CD4-positive, CD25-positive, alpha-beta regulatory T cell (primary cell): ENCODE results near the gene PFN3. TPM values are rescaled to one million over a fixed set of nuclear protein-coding genes. Genes with fewer than 3 reads are reported as not detected.
A peak's percentile ranks its signal among the peaks of the same experiment; 100 is the strongest.

ENCODE experiments used
- ATAC-seq, 2 donors: fragments of 150-1000 bp; cut with Tn5 transposase; one replicate each; pipeline ENCODE4 v1.10.0; 2021; ENCODE audit warnings: low read depth in 2 of 2, moderate number of reproducible peaks in 2 of 2, moderate library complexity in 1 of 2
- DNase-seq, 3 donors: peaks; one replicate each; pipeline versions ENCODE4 v3.0.0 to v3.0.0-alpha.2; 2012 to 2022; ENCODE audit warnings: mixed read lengths in 1 of 3
- H3K27ac ChIP-seq: one replicate; pipeline ENCODE4 v1.7.0; 2013; ENCODE audit warnings: mild to moderate bottlenecking, low read length; ENCODE audit not compliant: insufficient read depth, poor library complexity, severe bottlenecking
- H3K27me3 ChIP-seq: one replicate; pipeline ENCODE4 v1.7.0; 2013; ENCODE audit warnings: low read length; ENCODE audit not compliant: control insufficient read depth, insufficient read depth
- H3K36me3 ChIP-seq: one replicate; pipeline ENCODE4 v1.7.0; 2013; ENCODE audit warnings: mild to moderate bottlenecking, low read length, moderate library complexity; ENCODE audit not compliant: control insufficient read depth, insufficient read depth
- H3K4me1 ChIP-seq: 2 replicates; pipeline ENCODE4 v1.7.0; 2013; ENCODE audit warnings: mild to moderate bottlenecking, low read length; ENCODE audit not compliant: insufficient read depth, control insufficient read depth, poor library complexity, severe bottlenecking
- H3K4me3 ChIP-seq: one replicate; pipeline ENCODE4 v1.7.0; 2013; ENCODE audit warnings: low read depth, mild to moderate bottlenecking, low read length, moderate library complexity
- H3K9me3 ChIP-seq, 2 experiments: 1 replicate in 1 of 2; 2 replicates in 1 of 2; pipeline ENCODE4 v1.7.0; 2013; ENCODE audit warnings: low read length in 2 of 2, mild to moderate bottlenecking in 1 of 2, moderate library complexity in 1 of 2; ENCODE audit not compliant: control insufficient read depth in 2 of 2
- H3K27ac Mint-ChIP-seq, 3 donors: one replicate each; pipeline ENCODE4 v1.8.0; 2020 to 2022; ENCODE audit warnings: mild to moderate bottlenecking in 3 of 3, mixed read lengths in 3 of 3, moderate library complexity in 2 of 3
- H3K27me3 Mint-ChIP-seq: one replicate; pipeline ENCODE4 v1.8.0; 2022; ENCODE audit warnings: mild to moderate bottlenecking, mixed read lengths
- H3K36me3 Mint-ChIP-seq: one replicate; pipeline ENCODE4 v1.8.0; 2020; ENCODE audit warnings: mixed read lengths
- H3K4me1 Mint-ChIP-seq, 4 donors: one replicate each; pipeline ENCODE4 v1.8.0; 2020 to 2022; ENCODE audit warnings: mixed read lengths in 4 of 4, mild to moderate bottlenecking in 1 of 4
- H3K4me3 Mint-ChIP-seq, 4 donors: one replicate each; pipeline ENCODE4 v1.8.0; 2020 to 2022; ENCODE audit warnings: mild to moderate bottlenecking in 4 of 4, mixed read lengths in 4 of 4, moderate library complexity in 3 of 4
- H3K9me3 Mint-ChIP-seq, 7 donors: one replicate each; pipeline ENCODE4 v1.8.0; 2020 to 2022; ENCODE audit warnings: mixed read lengths in 7 of 7, mild to moderate bottlenecking in 3 of 7, moderate library complexity in 2 of 7
- polyA plus RNA-seq, 4 donors: library from polyadenylated mRNA; unstranded; fragments of 300-500 nt; fragmentation: Illumina TruSeq; gene quantifications; one replicate each; pipeline ENCODE4 v1.2.3, GENCODE V29; 2021
- total RNA-seq: library from RNA; stranded (reverse); gene quantifications from one replicate; pipeline ENCODE4 v1.2.3, GENCODE V29; 2022

Gene PFN3
- total and polyA plus RNA-seq, 5 donors from 2014 or later = not detected

- H3K27me3 Mint-ChIP-seq = no peaks in the 10 kb centered on the region
- Histone ChIP-seq H3K27me3 (no peaks in the 10 kb centered on the region), H3K27ac (peak overlapping the region; percentile 82), H3K4me1 (peaks cover 90% of the 10 kb centered on the region), H3K36me3 (no peaks in the 10 kb centered on the region), H3K4me3 (peak overlapping the region; percentile 78), H3K9me3 (no peaks in the 10 kb centered on the region)
- peaks cover 0 to 2% (median 0%) of the 10 kb centered on the region in 7 donors for H3K9me3 Mint-ChIP-seq
- peaks cover 9 to 92% (median 54%) of the 10 kb centered on the region in 4 donors for H3K4me1 Mint-ChIP-seq
- peak overlapping the region; percentile 93 to 96 (median 96) for H3K27ac Mint-ChIP-seq
- H3K36me3 Mint-ChIP-seq = peaks cover 7% of the 10 kb centered on the region
- DNase-seq = no peak
- no peak for ATAC-seq
- peak overlapping the region; percentile 59 to 93 (median 86) for H3K4me3 Mint-ChIP-seq
Observed at GRCh38 chr5:177359451-177359851, 41.0 kb downstream of the PFN3 start.

GRCh38 chr5:177358370-177358819 lies 42.1 kb downstream of the PFN3 start:
- Histone ChIP-seq H3K9me3 (no peaks in the 10 kb centered on the region), H3K4me1 (peaks cover 80% of the 10 kb centered on the region), H3K27me3 (no peaks in the 10 kb centered on the region), H3K27ac (peak overlapping the region; percentile 82), H3K36me3 (no peaks in the 10 kb centered on the region), H3K4me3 (peak overlapping the region; percentile 78)
- H3K36me3 Mint-ChIP-seq = peaks cover 7% of the 10 kb centered on the region
- peaks cover 12 to 85% (median 54%) of the 10 kb centered on the region in 4 donors for H3K4me1 Mint-ChIP-seq
- no peaks in the 10 kb centered on the region for H3K27me3 Mint-ChIP-seq
- peak overlapping the region; percentile 69 to 96 (median 96) for H3K27ac Mint-ChIP-seq
- H3K4me3 Mint-ChIP-seq = peak overlapping the region; percentile 59 to 93 (median 86)
- ATAC-seq (no peak), DNase-seq (no peak)
- peaks cover 0 to 2% (median 0%) of the 10 kb centered on the region in 7 donors for H3K9me3 Mint-ChIP-seq

- H3K36me3 Mint-ChIP-seq = peaks cover 7% of the 10 kb centered on the region
- Histone ChIP-seq H3K9me3 (no peaks in the 10 kb centered on the region), H3K36me3 (no peaks in the 10 kb centered on the region), H3K27ac (peak within 1 kb of the TSS; percentile 82), H3K4me1 (peaks cover 73% of the 10 kb centered on the region), H3K4me3 (peak within 1 kb of the TSS; percentile 78), H3K27me3 (no peaks in the 10 kb centered on the region)
- peak within 1 kb of the TSS; percentile 96 to 97 (median 96) for H3K27ac Mint-ChIP-seq
- H3K4me3 Mint-ChIP-seq = peak within 1 kb of the TSS; percentile 59 to 93 (median 86)
- DNase-seq (peak; percentile 59 to 93 (median 89)), ATAC-seq (peak; percentile 95)
- no peaks in the 10 kb centered on the region for H3K27me3 Mint-ChIP-seq
- H3K4me1 Mint-ChIP-seq = peaks cover 12 to 83% (median 53%) of the 10 kb centered on the region in 4 donors
- peaks cover 0 to 2% (median 0%) of the 10 kb centered on the region in 7 donors for H3K9me3 Mint-ChIP-seq
Observed at GRCh38 chr5:177357459-177358351, 42.8 kb downstream of the PFN3 start, which contains the start of gene RGS14. Gene RGS14, plus strand, starts transcription at chr5:177357924. Its CDS starts 101 bp downstream, at chr5:177358025.

- Histone ChIP-seq H3K4me3 (peak overlapping the region; percentile 78), H3K9me3 (no peaks in the 10 kb centered on the region), H3K4me1 (peaks cover 69% of the 10 kb centered on the region), H3K36me3 (no peaks in the 10 kb centered on the region), H3K27ac (peak overlapping the region; percentile 82), H3K27me3 (no peaks in the 10 kb centered on the region)
- ATAC-seq (no peak), DNase-seq (no peak)
- H3K27me3 Mint-ChIP-seq = no peaks in the 10 kb centered on the region
- peaks cover 0 to 2% (median 0%) of the 10 kb centered on the region in 7 donors for H3K9me3 Mint-ChIP-seq
- H3K36me3 Mint-ChIP-seq = peaks cover 7% of the 10 kb centered on the region
- peaks cover 12 to 80% (median 49%) of the 10 kb centered on the region in 4 donors for H3K4me1 Mint-ChIP-seq
- H3K4me3 Mint-ChIP-seq = peak overlapping the region; percentile 59 to 93 (median 86)
- H3K27ac Mint-ChIP-seq = peak overlapping the region; percentile 91 to 97 (median 96)
Observed at GRCh38 chr5:177357146-177357458, 43.4 kb downstream of the PFN3 start.

- Mint-ChIP-seq H3K36me3 (peaks cover 7% of the 10 kb centered on the region), H3K4me1 (peaks cover 16 to 80% (median 48%) of the 10 kb centered on the region in 4 donors), H3K9me3 (peaks cover 0 to 2% (median 0%) of the 10 kb centered on the region in 7 donors), H3K4me3 (peak overlapping the region; percentile 59 to 93 (median 86)), H3K27me3 (no peaks in the 10 kb centered on the region), H3K27ac (peak overlapping the region; percentile 91 to 97 (median 96))
- Histone ChIP-seq H3K9me3 (no peaks in the 10 kb centered on the region), H3K4me1 (peaks cover 68% of the 10 kb centered on the region), H3K4me3 (peak overlapping the region; percentile 78), H3K36me3 (no peaks in the 10 kb centered on the region), H3K27me3 (no peaks in the 10 kb centered on the region), H3K27ac (peak overlapping the region; percentile 82)
- ATAC-seq = no peak
- no peak for DNase-seq
Observed at GRCh38 chr5:177356746-177357145, 43.7 kb downstream of the PFN3 start.

- peaks cover 0 to 2% (median 0%) of the 10 kb centered on the region in 7 donors for H3K9me3 Mint-ChIP-seq
- H3K4me3 Mint-ChIP-seq = peak overlapping the region in 3 of 4 donors; percentile 36 to 93 (median 58)
- no peak for ATAC-seq
- H3K4me1 Mint-ChIP-seq = peaks cover 21 to 77% (median 43%) of the 10 kb centered on the region in 4 donors
- peaks cover 7% of the 10 kb centered on the region for H3K36me3 Mint-ChIP-seq
- Histone ChIP-seq H3K4me1 (peaks cover 63% of the 10 kb centered on the region), H3K27ac (no peak overlapping the region), H3K4me3 (no peak overlapping the region), H3K36me3 (no peaks in the 10 kb centered on the region), H3K9me3 (no peaks in the 10 kb centered on the region), H3K27me3 (no peaks in the 10 kb centered on the region)
- no peak for DNase-seq
- H3K27me3 Mint-ChIP-seq = no peaks in the 10 kb centered on the region
- peak overlapping the region in 1 of 3 donors; percentile 36 for H3K27ac Mint-ChIP-seq
Observed at GRCh38 chr5:177355868-177356168, 44.6 kb downstream of the PFN3 start.

- Mint-ChIP-seq H3K36me3 (peaks cover 7% of the 10 kb centered on the region), H3K9me3 (peaks cover 0 to 2% (median 0%) of the 10 kb centered on the region in 7 donors), H3K4me3 (peak overlapping the region in 3 of 4 donors; percentile 36 to 93 (median 58)), H3K27ac (no peak overlapping the region), H3K4me1 (peaks cover 21 to 78% (median 46%) of the 10 kb centered on the region in 4 donors), H3K27me3 (no peaks in the 10 kb centered on the region)
- H3K27ac ChIP-seq = no peak overlapping the region
- DNase-seq (no peak), ATAC-seq (no peak)
- H3K27me3 ChIP-seq = no peaks in the 10 kb centered on the region
- H3K4me3 ChIP-seq = no peak overlapping the region
- H3K9me3 ChIP-seq = no peaks in the 10 kb centered on the region
- H3K4me1 ChIP-seq = peaks cover 63% of the 10 kb centered on the region
- no peaks in the 10 kb centered on the region for H3K36me3 ChIP-seq
Observed at GRCh38 chr5:177355162-177355867, 45.1 kb downstream of the PFN3 start.
